GM04504 (cell line): ENCODE data around the gene AVPR1A.
"Not testable (repeated sequence)": the region's sequence is repeated elsewhere in the genome, so short reads cannot be mapped to it uniquely, and the experiment has no call there.

Experiments
- DNase-seq: peaks from one replicate; pipeline ENCODE4 v3.0.0-alpha.2; 2012; ENCODE audit warnings: low read depth

The AVPR1A gene

GRCh38 chr12:63150713-63151622 is at the start of gene AVPR1A:
AVPR1A (minus strand) TSS chr12:63151201; CDS start chr12:63150836, 365 bp downstream.
- DNase-seq, result no peak

- no peak for DNase-seq
Observed at GRCh38 chr12:63196168-63196567, 45.2 kb upstream of the AVPR1A start.

GRCh38 chr12:63179224-63179623 is 28.2 kb upstream of the AVPR1A start:
- no peak for DNase-seq

GRCh38 chr12:63170321-63170720 is 19.3 kb upstream of the AVPR1A start:
- DNase-seq, result no peak

GRCh38 chr12:63167741-63168140 is 16.7 kb upstream of the AVPR1A start:
- DNase-seq, result not testable (repeated sequence)

- DNase-seq, result no peak
Observed at GRCh38 chr12:63164911-63165310, 13.9 kb upstream of the AVPR1A start.

GRCh38 chr12:63163541-63163940 is 12.5 kb upstream of the AVPR1A start:
- DNase-seq, result no peak

GRCh38 chr12:63155375-63155774 is 4.4 kb upstream of the AVPR1A start:
- no peak for DNase-seq

- no peak for DNase-seq
Observed at GRCh38 chr12:63154560-63154959, 3.6 kb upstream of the AVPR1A start.

- no peak for DNase-seq
Observed at GRCh38 chr12:63152321-63152700, 1.3 kb upstream of the AVPR1A start.

GRCh38 chr12:63151623-63152320 is 771 bp upstream of the AVPR1A start:
- DNase-seq, result peak; percentile 10

GRCh38 chr12:63149909-63150712 is 890 bp downstream of the AVPR1A start:
- DNase-seq, result no peak

- no peak for DNase-seq
Observed at GRCh38 chr12:63144556-63144955, 6.4 kb downstream of the AVPR1A start.

GRCh38 chr12:63138488-63138887 is 12.5 kb downstream of the AVPR1A start:
- no peak for DNase-seq

GRCh38 chr12:63133981-63134380 is 17.0 kb downstream of the AVPR1A start:
- no peak for DNase-seq

GRCh38 chr12:63132201-63132600 is 18.8 kb downstream of the AVPR1A start:
- DNase-seq, result no peak

- no peak for DNase-seq
Observed at GRCh38 chr12:63129927-63130326, 21.1 kb downstream of the AVPR1A start.

- DNase-seq, result peak; percentile 5
Observed at GRCh38 chr12:63124778-63125177, 26.2 kb downstream of the AVPR1A start.

- DNase-seq, result no peak
Observed at GRCh38 chr12:63103494-63104131, 47.4 kb downstream of the AVPR1A start.

- no peak for DNase-seq
Observed at GRCh38 chr12:63101920-63102319, 49.1 kb downstream of the AVPR1A start.

GRCh38 chr12:63098851-63099250 is 52.1 kb downstream of the AVPR1A start:
- no peak for DNase-seq
